ENCODE results near the gene EDN1. TPM values are rescaled to one million over a fixed set of nuclear protein-coding genes. Genes with fewer than 3 reads are reported as not detected.

The EDN1 gene
- total and polyA plus RNA-seq, 2 of the 4 experiments (the other 2 are of a cell fraction) = 5.6 to 9.0 TPM

GRCh38 chr6:12318749-12319148 is 28.6 kb downstream of the EDN1 start:
- dilution Hi-C loops (cut with HindIII; ENCODE audit: low sequenced_read_pairs, unreplicated experiment) = no loop called here

More at GRCh38 chr6:12318749-12319148, 28.6 kb downstream of the EDN1 start:
- WGBS, 2 experiments (ENCODE audit: extremely low coverage in 2 of 2, insufficient read length in 1 of 2) = no CpG with 5 or more reads among the region's 2 CpGs
- peaks cover 4% of the 10 kb centered on the region; the same call in 1 of the 2 replicates for H3K9me3 ChIP-seq (ENCODE audit: control insufficient read depth, insufficient read depth, low read length)
- TF ChIP-seq SMC3 (IDR thresholded peaks at IDR 0.05; ENCODE audit: low read depth, low read length) (no peak), MXI1 (IDR thresholded peaks at IDR 0.05; ENCODE audit: borderline replicate concordance, low read depth, low read length) (no peak), CHD1 (IDR thresholded peaks at IDR 0.05; ENCODE audit: low read depth, low read length) (no peak), MAFK (IDR thresholded peaks at IDR 0.05; ENCODE audit: low read depth, low read length) (no peak), CTCF (conservative IDR thresholded peaks at IDR 0.05; ENCODE audit: low read depth, low read length) (no peak), POLR2A (IDR thresholded peaks at IDR 0.05; ENCODE audit: low read depth, low read length) (no peak), FOS (IDR thresholded peaks at IDR 0.05; ENCODE audit: low read depth, low read length) (no peak), ELK1 (IDR thresholded peaks at IDR 0.05; ENCODE audit: borderline replicate concordance, low read depth, low read length) (no peak), CEBPB (IDR thresholded peaks at IDR 0.05; ENCODE audit: low read depth, low read length) (no peak), MAZ (IDR thresholded peaks at IDR 0.05; ENCODE audit: borderline replicate concordance, low read depth, low read length) (no peak), RFX5 (IDR thresholded peaks at IDR 0.05; ENCODE audit: low read depth, low read length) (no peak), NFE2L2 (IDR thresholded peaks at IDR 0.05; ENCODE audit: low read depth, low read length) (no peak)
- ChIA-PET POLR2A (ENCODE audit: unreplicated experiment) (no interaction called here), CTCF (no interaction called here)
- no peak overlapping the region for H3K14ac ChIP-seq (replicated peaks; ENCODE audit: low read depth, low read length)
- no peak overlapping the region for H3K56ac ChIP-seq (ENCODE audit: extremely low read depth, insufficient read depth, low read length)
- no peak overlapping the region for H2BK5ac ChIP-seq (ENCODE audit: low read depth, low read length, poor library complexity, severe bottlenecking)
- DNase-seq (no peak), ATAC-seq (ENCODE audit: low read depth) (no peak)
- H3K36me3 ChIP-seq (ENCODE audit: control insufficient read depth, insufficient read depth, low read length) = no peaks in the 10 kb centered on the region
- H3K27me3 ChIP-seq (ENCODE audit: control insufficient read depth, insufficient read depth, low read length) = no peaks in the 10 kb centered on the region
- no peaks in the 10 kb centered on the region; the same call in 1 of the 2 replicates for H3K4me1 ChIP-seq (ENCODE audit: control insufficient read depth, insufficient read depth, low read length)
- in situ Hi-C loops (cut with MboI; ENCODE audit: low sequenced_read_pairs) = no loop called here
- H3K18ac ChIP-seq (ENCODE audit: low read depth, low read length) = no peak overlapping the region
- intact Hi-C loops (cut with micrococcal nuclease) = no loop called here
- no TSS peak for BruUV-seq (replicated peaks)
- H4K8ac ChIP-seq (ENCODE audit: low read depth in 2 of 2, low read length in 2 of 2) = no peak overlapping the region
- no peak overlapping the region for H3K4me2 ChIP-seq (ENCODE audit: low read depth, low read length)
- no peak overlapping the region for H3K9ac ChIP-seq (ENCODE audit: low read depth, low read length)
- H3K79me1 ChIP-seq (ENCODE audit: low read depth in 1 of 2, low read length in 2 of 2) = no peaks in the 10 kb centered on the region
- no peak overlapping the region for H3K4ac ChIP-seq (ENCODE audit: low read depth, low read length)
- H4K5ac ChIP-seq (ENCODE audit: low read depth, low read length) = no peak overlapping the region
- no peak overlapping the region for H2BK20ac ChIP-seq (ENCODE audit: low read depth, low read length)
- H2BK120ac ChIP-seq (ENCODE audit: low read depth, low read length) = no peak overlapping the region
- no peak overlapping the region for H2AK9ac ChIP-seq (replicated peaks; ENCODE audit: low read depth, low read length, poor library complexity)
- H3K23ac ChIP-seq (ENCODE audit: low read depth, low read length) = no peak overlapping the region
- no peaks in the 10 kb centered on the region for H4K20me1 ChIP-seq (ENCODE audit: insufficient read depth, low read length)
- H2AFZ ChIP-seq (replicated peaks; ENCODE audit: low read length, poor library complexity) = no peak overlapping the region
- H4K91ac ChIP-seq (ENCODE audit: insufficient read depth, low read depth, low read length) = no peak overlapping the region
- no peak overlapping the region for H3K4me3 ChIP-seq (ENCODE audit: insufficient read depth, low read depth, low read length)
- H2AK5ac ChIP-seq (ENCODE audit: low read depth, low read length) = no peak overlapping the region
- H2BK15ac ChIP-seq (ENCODE audit: low read depth, low read length) = no peak overlapping the region
- peaks cover 4% of the 10 kb centered on the region; the same call in 1 of the 2 replicates for H3K9me1 ChIP-seq (ENCODE audit: insufficient read depth, low read length)
- H3K27ac ChIP-seq (ENCODE audit: insufficient read depth, low read length) = no peak overlapping the region

Measured in IMR-90 (cell line).